OCI-M2 (cell line): ENCODE results near the gene ASH1L.
"Not testable (repeated sequence)": the region's sequence is repeated elsewhere in the genome, so short reads cannot be mapped to it uniquely, and the experiment has no call there.

Experiments used
- DNase-seq: peaks from one replicate; lab custom pipeline; 2025; ENCODE audit not compliant: unreplicated experiment; lab: John Stamatoyannopoulos, UW

The ASH1L gene

GRCh38 chr1:155309423-155310021 is 253.1 kb downstream of the ASH1L start:
- DNase-seq: no peak

- DNase-seq: peak; percentile 86
Measured at GRCh38 chr1:155308493-155309422, 253.8 kb downstream of the ASH1L start, which contains the start of gene FDPS. FDPS (plus strand) TSS chr1:155308866; CDS start chr1:155309790, 924 bp downstream.

- no peak for DNase-seq
Measured at GRCh38 chr1:155307247-155307740, 255.3 kb downstream of the ASH1L start.

- no peak for DNase-seq
Measured at GRCh38 chr1:155305881-155306391, 256.7 kb downstream of the ASH1L start.

GRCh38 chr1:155304558-155305063 is 258.0 kb downstream of the ASH1L start:
- no peak for DNase-seq

GRCh38 chr1:155301342-155301841 is 261.2 kb downstream of the ASH1L start, which contains the start of gene PKLR:
PKLR (minus strand) TSS chr1:155301438; CDS start chr1:155301395, 43 bp downstream.
- no peak for DNase-seq

GRCh38 chr1:155300553-155301329 is 261.9 kb downstream of the ASH1L start:
- no peak for DNase-seq

- no peak for DNase-seq
Measured at GRCh38 chr1:155300024-155300423, 262.6 kb downstream of the ASH1L start.

GRCh38 chr1:155297384-155297783 is 265.2 kb downstream of the ASH1L start:
- DNase-seq: no peak

- no peak for DNase-seq
Measured at GRCh38 chr1:155296661-155297060, 265.9 kb downstream of the ASH1L start.

GRCh38 chr1:155295942-155296267 is 266.7 kb downstream of the ASH1L start:
- no peak for DNase-seq

- DNase-seq: no peak
Measured at GRCh38 chr1:155295183-155295941, 267.2 kb downstream of the ASH1L start.

GRCh38 chr1:155294520-155295182 is 268.0 kb downstream of the ASH1L start:
- DNase-seq: no peak

- no peak for DNase-seq
Measured at GRCh38 chr1:155293086-155293749, 269.4 kb downstream of the ASH1L start.

GRCh38 chr1:155291006-155291405 is 271.6 kb downstream of the ASH1L start:
- not testable (repeated sequence) for DNase-seq

- no peak for DNase-seq
Measured at GRCh38 chr1:155287987-155288543, 274.5 kb downstream of the ASH1L start.

GRCh38 chr1:155286544-155286943 is 276.1 kb downstream of the ASH1L start:
- no peak for DNase-seq

GRCh38 chr1:155285631-155286044 is 277.0 kb downstream of the ASH1L start:
- no peak for DNase-seq
